ENCODE measurements around the gene EHMT1. TPM values are rescaled to one million over a fixed set of nuclear protein-coding genes. Genes with fewer than 3 reads are reported as not detected.
A peak's percentile ranks its signal among the peaks of the same experiment; 100 is the strongest.

Gene EHMT1
- polyA plus RNA-seq, 3 donors = 10.1 to 46.5 (median 15.0) TPM

- H3K4me1 Mint-ChIP-seq = peaks cover 43% of the 10 kb centered on the region
- intact Hi-C loops (cut with micrococcal nuclease) = no loop called here
- no peak overlapping the region for H3K4me3 Mint-ChIP-seq
- DNase-seq = no peak
- Histone ChIP-seq H3K9ac (ENCODE audit: insufficient read depth, low read length, poor library complexity, severe bottlenecking) (no peak overlapping the region), H3K9me3 (replicated peaks in 1 of 2; ENCODE audit: control insufficient read depth in 1 of 2, insufficient read depth in 1 of 2, low read length in 2 of 2) (no peaks in the 10 kb centered on the region), H3K36me3 (replicated peaks in 1 of 2; ENCODE audit: control insufficient read depth in 1 of 2, insufficient read depth in 2 of 2, low read length in 2 of 2) (no peaks in the 10 kb centered on the region), H3K4me2 (replicated peaks; ENCODE audit: extremely low read depth, low read length, poor library complexity, severe bottlenecking) (no peak overlapping the region), H2AFZ (ENCODE audit: insufficient read depth, low read depth, low read length, poor library complexity, severe bottlenecking) (no peak overlapping the region), H3K27me3 (ENCODE audit: control insufficient read depth in 2 of 2, insufficient read depth in 2 of 2, low read length in 2 of 2) (no peaks in the 10 kb centered on the region), H3K4me3 (replicated peaks in 1 of 3; ENCODE audit: low read depth in 2 of 3, low read length in 3 of 3) (no peak overlapping the region), H3K27ac (ENCODE audit: low read depth in 1 of 2, low read length in 2 of 2) (peak overlapping the region in 1 of 2 donors; percentile 36), H3K79me2 (ENCODE audit: insufficient read depth, low read length) (peaks cover 95% of the 10 kb centered on the region), H3K4me1 (ENCODE audit: control insufficient read depth in 1 of 2, insufficient read depth in 2 of 2, low read length in 2 of 2) (peaks cover 30 to 47% of the 10 kb centered on the region in 2 donors), H4K20me1 (ENCODE audit: insufficient read depth, low read length) (peaks cover 82% of the 10 kb centered on the region)
- no peak for TF ChIP-seq CTCF (IDR thresholded peaks at IDR 0.05)
- 90% methylated on average over 2 of the region's 5 CpGs for WGBS (ENCODE audit: insufficient coverage)
- no peaks in the 10 kb centered on the region for H3K9me3 Mint-ChIP-seq
- H3K27ac Mint-ChIP-seq = peak overlapping the region in 3 of 7 donors; percentile 30 to 54 (median 41)
- H3K36me3 Mint-ChIP-seq = peaks cover 10 to 23% of the 10 kb centered on the region in 2 donors
- peaks cover 0 to 2% (median 0%) of the 10 kb centered on the region in 3 donors for H3K27me3 Mint-ChIP-seq (ENCODE audit: low read depth in 3 of 3)
Measured at GRCh38 chr9:137634016-137634415, 15.2 kb downstream of the EHMT1 start.

- DNase-seq = no peak
- H3K79me2 ChIP-seq (ENCODE audit: insufficient read depth, low read length) = peaks cover 93% of the 10 kb centered on the region
- intact Hi-C loops (cut with micrococcal nuclease) = no loop called here
- peak overlapping the region in 1 of 2 donors; percentile 80 for H3K27ac ChIP-seq (ENCODE audit: low read depth in 1 of 2, low read length in 2 of 2)
- peak overlapping the region in 5 of 7 donors; percentile 29 to 88 (median 67) for H3K27ac Mint-ChIP-seq
- H3K4me3 Mint-ChIP-seq = no peak overlapping the region
- H3K27me3 Mint-ChIP-seq (ENCODE audit: low read depth in 3 of 3) = no peaks in the 10 kb centered on the region
- H3K27me3 ChIP-seq (ENCODE audit: control insufficient read depth in 2 of 2, insufficient read depth in 2 of 2, low read length in 2 of 2) = no peaks in the 10 kb centered on the region
- H3K9me3 ChIP-seq (replicated peaks in 1 of 2; ENCODE audit: control insufficient read depth in 1 of 2, insufficient read depth in 1 of 2, low read length in 2 of 2) = no peaks in the 10 kb centered on the region
- H3K36me3 ChIP-seq (replicated peaks in 1 of 2; ENCODE audit: control insufficient read depth in 1 of 2, insufficient read depth in 2 of 2, low read length in 2 of 2) = peaks cover 7 to 18% of the 10 kb centered on the region in 2 donors
- H3K36me3 Mint-ChIP-seq = peaks cover 15 to 47% of the 10 kb centered on the region in 2 donors
- WGBS (ENCODE audit: insufficient coverage) = 87% methylated on average over 3 of the region's 6 CpGs
- H3K9ac ChIP-seq (ENCODE audit: insufficient read depth, low read length, poor library complexity, severe bottlenecking) = peak overlapping the region; percentile 40
- no peaks in the 10 kb centered on the region for H3K9me3 Mint-ChIP-seq
- TF ChIP-seq CTCF (IDR thresholded peaks at IDR 0.05) = no peak
- no peak overlapping the region for H2AFZ ChIP-seq (ENCODE audit: insufficient read depth, low read depth, low read length, poor library complexity, severe bottlenecking)
- peak overlapping the region in 1 of 3 experiments; percentile 49 for H3K4me3 ChIP-seq (replicated peaks in 1 of 3; ENCODE audit: low read depth in 2 of 3, low read length in 3 of 3)
- peaks cover 5 to 13% of the 10 kb centered on the region in 2 donors for H3K4me1 ChIP-seq (ENCODE audit: control insufficient read depth in 1 of 2, insufficient read depth in 2 of 2, low read length in 2 of 2)
- H4K20me1 ChIP-seq (ENCODE audit: insufficient read depth, low read length) = peaks cover 70% of the 10 kb centered on the region
- peaks cover 27% of the 10 kb centered on the region for H3K4me1 Mint-ChIP-seq
- peak overlapping the region; percentile 57 for H3K4me2 ChIP-seq (replicated peaks; ENCODE audit: extremely low read depth, low read length, poor library complexity, severe bottlenecking)
Measured at GRCh38 chr9:137638680-137639079, 19.9 kb downstream of the EHMT1 start.
